ENCODE data around the gene TEX10. TPM values are rescaled to one million over a fixed set of nuclear protein-coding genes. Genes with fewer than 3 reads are reported as not detected.

The TEX10 gene
- total and polyA plus RNA-seq, 3 donors from 2014 or later, result 45.3 to 47.4 (median 45.7) TPM

Other genes starting within 250 kb of the TEX10 start
- gene MSANTD3, start 74.2 kb upstream of the TEX10 start, total RNA-seq, result 10 to 100 TPM; 16.9 to 24.9 TPM
- gene MSANTD3, start 74.2 kb upstream of the TEX10 start, polyA plus RNA-seq (ENCODE audit: insufficient read depth, low read depth, low replicate concordance), result 11.5 TPM
- gene TMEFF1, start 120.2 kb upstream of the TEX10 start, total RNA-seq, result 1 to 10 TPM; 5.9 to 8.7 TPM
- gene TMEFF1, start 120.2 kb upstream of the TEX10 start, polyA plus RNA-seq (ENCODE audit: insufficient read depth, low read depth, low replicate concordance), result 2.3 TPM
- gene CAVIN4, start 225.1 kb upstream of the TEX10 start, total RNA-seq, result 1 to 10 TPM; 2.7 to 3.5 TPM
- 3.7 TPM for gene CAVIN4, start 225.1 kb upstream of the TEX10 start, polyA plus RNA-seq (ENCODE audit: insufficient read depth, low read depth, low replicate concordance)